Measurements from ENCODE around the gene ROBO1.
"Not testable (repeated sequence)": the region's sequence is repeated elsewhere in the genome, so short reads cannot be mapped to it uniquely, and the experiment has no call there.

The ROBO1 gene

GRCh38 chr3:79217096-79217495 lies 550.7 kb downstream of the ROBO1 start:
- no peak for DNase-seq

GRCh38 chr3:79215286-79215685 lies 552.5 kb downstream of the ROBO1 start:
- no peak for DNase-seq

- DNase-seq, result no peak
Observed at GRCh38 chr3:79211586-79212359, 556.0 kb downstream of the ROBO1 start.

DNA sequence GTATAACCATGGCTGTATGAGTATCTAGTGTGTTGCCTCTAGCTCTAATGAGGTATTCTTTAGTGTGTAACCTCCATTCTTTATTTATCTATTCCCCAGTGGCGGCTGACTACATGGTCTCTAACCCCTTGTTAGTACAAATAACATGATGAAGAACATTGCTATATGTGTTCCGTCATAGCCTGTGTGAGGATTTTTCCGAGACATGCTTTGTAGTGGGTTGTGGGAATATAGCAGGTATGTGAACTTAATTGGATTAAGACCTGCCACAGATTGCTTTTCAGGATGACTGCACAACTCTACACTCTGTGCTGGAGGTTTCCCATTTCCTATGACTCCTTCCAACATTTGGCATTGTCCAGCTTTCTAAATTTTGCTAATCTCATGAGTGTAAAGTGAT lies 563.4 kb downstream of the ROBO1 start:
- no peak for DNase-seq

GRCh38 chr3:79203144-79203519 lies 564.7 kb downstream of the ROBO1 start:
- no peak for DNase-seq

DNA sequence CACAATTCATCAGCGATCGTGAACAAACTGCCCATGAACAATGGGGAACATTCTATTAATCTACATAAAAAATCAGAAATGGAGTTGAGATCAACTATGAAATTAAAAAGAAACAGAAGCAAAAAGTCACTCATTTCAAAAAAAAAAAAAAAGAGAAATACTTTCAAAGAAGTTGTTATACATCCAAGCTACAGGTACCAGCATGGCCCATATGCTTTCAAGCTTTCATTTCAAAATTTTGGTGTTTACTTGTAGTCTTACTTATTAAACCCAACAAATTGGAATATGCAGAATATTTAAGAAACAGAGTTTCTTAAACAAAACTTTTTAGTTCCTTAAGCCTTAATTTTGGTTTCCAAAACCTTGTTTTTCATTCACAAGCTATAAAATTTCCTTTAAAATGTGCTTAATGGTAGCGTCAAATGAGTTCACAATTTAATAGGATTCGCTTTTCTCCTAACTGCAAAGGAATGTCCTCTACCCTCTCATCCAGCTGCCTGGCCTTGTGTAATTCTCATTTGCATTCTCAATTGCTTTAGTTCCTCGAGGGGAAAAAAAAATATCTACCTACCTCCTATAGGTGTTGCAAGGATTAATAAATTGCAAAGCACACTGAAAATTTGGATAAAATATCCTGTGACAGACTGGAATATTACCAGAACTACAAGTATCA lies 565.2 kb downstream of the ROBO1 start:
- no peak for DNase-seq

DNA sequence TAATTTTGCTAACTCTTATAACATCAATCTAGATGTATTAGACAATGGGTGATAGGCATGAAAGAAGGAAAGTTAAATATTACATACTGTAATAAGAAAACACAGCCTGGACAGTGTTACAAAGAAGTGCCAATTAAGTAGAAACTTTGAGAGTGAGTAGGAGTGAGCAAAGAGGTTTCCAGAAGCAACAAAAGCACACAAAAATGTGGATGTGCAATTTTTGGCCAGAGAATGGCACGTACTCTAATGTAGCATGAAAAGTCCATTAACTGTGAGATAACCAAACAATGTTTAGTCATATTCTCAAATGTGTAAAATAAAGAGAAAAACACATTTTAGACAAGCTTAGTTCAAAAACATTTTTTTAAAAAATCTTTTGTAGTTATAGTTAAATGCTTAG lies 567.3 kb downstream of the ROBO1 start:
- DNase-seq, result no peak

DNA sequence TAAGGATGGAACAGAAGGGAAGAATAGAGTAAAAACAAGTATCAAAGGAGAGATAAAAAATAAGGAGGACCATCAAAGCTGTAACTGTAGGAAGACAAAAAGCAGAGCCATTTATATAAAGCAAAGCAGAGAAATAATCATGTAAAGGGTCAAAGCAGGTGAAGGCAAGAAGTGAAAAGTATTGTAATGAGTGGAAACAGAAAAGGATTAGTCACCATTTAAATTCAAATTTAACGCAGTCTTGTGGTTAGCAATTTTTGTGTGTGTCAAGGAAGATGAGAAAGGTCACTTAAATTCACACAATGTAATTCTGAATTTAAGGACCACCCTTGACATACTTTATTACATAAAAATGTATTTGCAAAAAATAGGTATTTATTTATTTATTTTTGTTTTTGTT lies 567.8 kb downstream of the ROBO1 start:
- no peak for DNase-seq

DNA sequence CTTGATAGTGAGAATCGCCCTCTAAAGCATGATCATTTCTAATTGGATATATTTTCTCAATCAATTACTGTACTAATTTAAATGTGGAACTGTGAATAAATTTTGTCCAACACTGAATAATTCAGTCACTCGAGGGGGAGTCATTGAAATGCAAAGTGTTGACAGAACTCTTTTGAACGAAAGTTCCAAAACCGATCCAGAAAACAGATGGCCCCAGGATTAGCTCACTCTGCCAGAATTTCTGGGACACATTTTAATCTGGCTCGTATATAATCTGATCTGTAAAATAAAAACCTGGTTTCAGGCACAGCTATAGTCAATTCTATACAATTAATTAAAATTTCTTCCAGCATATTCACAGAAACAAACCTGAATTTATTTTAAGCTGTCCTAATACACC lies 580.4 kb downstream of the ROBO1 start:
- no peak for DNase-seq

DNA sequence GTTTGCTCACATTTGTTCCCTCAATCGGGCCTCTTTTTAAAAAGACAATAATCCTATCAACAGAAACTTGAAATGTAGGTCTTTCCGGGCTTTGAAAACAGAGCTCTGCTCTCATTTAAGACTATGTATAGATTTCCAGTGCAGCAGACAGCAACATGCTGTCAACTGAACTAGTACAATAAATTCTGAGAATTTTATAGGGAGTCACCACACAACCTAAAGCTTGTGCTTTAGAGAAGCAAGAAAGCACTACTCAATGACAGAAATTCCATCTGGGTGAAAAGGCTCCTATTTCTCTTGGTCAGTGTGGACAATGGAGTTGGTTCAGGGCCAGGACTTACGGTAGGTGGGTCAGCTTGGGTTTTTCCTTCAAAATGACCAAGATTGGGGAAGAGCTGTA lies 583.5 kb downstream of the ROBO1 start:
- no peak for DNase-seq

- no peak for DNase-seq
Observed at GRCh38 chr3:79183496-79183895, 584.3 kb downstream of the ROBO1 start.

DNA sequence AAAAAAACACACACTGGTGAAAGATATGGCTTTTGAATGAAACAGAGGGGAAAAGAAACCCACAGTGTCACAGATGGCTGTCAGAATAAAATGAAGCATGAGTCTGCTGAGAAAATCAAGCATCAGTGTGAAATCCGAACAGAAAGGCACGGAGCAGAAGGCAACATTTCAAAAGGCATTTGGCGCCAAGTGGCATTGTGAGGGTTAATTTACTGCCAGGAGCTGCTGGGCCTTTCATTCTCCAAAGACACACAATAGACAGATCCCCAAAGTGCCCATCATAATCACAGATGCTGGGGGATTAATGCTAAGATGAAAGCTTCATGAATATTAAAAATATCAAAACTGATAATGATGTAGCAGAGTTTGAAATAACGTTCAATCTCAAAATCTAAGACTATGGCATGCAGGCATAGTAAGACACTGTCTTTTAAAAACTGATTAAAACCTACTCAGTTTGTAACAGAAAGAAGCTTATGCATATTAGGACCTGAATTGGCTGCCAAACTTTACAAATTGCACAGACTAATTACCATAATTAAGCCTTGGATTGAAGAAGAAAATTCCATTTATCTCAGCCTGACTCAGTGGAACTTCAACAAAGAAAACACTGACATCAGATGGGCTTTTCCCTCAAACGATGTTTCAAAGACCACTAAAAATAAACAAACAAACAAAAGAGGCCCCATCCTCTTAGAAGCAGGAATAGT lies 589.2 kb downstream of the ROBO1 start:
- no peak for DNase-seq

- no peak for DNase-seq
Observed at GRCh38 chr3:79175870-79176269, 591.9 kb downstream of the ROBO1 start.

DNA sequence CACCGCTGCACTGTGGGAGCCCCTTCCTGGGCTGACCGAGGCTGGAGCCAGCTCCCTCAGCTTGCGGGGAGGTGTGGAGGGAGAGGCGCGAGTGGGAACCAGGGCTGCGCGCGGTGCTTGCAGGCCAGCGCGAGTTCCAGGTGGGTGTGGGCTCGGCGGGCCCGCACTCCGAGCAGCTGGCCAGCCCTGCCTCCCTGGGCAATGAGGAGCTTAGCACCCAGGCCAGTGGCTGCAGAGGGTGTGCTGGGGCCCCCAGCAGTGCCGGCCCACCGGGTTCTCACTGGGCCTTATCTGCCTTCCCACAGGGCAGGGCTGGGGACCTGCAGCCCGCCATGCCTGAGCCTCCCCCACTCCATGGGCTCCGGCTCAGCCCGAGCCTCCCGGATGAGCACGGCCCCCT lies 594.5 kb downstream of the ROBO1 start:
- DNase-seq, result not testable (repeated sequence)

DNA sequence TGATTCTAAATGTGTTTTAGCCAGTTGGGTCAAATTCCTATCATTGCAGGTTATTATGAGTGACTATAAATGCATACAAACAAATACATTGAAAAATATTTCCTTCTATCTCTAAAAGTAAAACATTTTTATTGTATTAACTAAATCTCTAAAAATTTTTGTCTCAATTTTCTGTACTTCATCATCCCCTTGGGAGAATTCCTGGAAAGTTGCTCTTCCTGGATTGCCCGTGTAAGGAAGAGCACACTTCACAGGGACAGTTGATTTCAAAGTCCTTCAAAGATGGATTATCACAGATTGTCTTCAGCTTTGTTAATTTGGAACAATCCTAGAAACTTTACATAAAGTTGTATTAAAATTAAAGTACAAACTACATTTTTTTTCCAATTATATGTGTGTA lies 595.6 kb downstream of the ROBO1 start:
- DNase-seq, result no peak

- no peak for DNase-seq
Observed at GRCh38 chr3:79170021-79170420, 597.8 kb downstream of the ROBO1 start.

- no peak for DNase-seq
Observed at GRCh38 chr3:79167651-79168416, 600.0 kb downstream of the ROBO1 start.

DNA sequence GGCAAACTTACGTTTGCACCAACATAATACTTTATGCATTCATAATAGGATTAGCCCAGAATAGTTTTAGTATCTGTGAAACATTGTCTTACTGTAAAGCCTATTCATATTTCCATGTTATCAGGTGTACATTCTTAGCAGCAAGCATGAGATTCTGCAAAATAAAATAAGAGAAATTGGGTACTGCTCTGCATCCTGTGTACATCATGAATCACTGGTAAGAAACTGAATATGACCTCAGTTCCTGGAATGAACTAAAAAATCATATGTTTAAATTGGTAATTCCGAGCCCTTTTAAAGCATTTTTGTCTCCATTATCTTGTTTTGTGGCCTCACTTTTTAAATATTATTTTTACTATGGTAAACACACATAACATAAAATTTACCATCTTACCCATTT lies 605.1 kb downstream of the ROBO1 start:
- no peak for DNase-seq

DNA sequence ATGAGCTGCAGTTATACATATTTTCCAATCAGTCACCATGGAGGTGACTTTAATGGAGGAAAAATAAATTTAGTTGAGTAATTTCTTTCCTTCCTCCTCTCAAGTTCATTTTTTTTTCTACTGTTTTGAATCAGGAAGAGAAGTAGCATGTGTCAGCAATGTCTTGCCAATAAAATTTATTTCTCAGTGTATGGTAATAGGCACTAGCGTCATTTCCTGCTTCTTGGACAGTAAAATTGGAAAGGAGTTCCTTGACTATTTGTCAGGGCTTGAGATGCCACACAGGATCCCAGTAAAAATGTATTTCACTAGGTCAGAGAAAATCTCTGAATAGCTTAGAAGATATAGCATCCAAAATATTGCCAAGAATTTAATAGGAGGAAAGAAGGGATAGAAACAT lies 605.9 kb downstream of the ROBO1 start:
- no peak for DNase-seq

DNA sequence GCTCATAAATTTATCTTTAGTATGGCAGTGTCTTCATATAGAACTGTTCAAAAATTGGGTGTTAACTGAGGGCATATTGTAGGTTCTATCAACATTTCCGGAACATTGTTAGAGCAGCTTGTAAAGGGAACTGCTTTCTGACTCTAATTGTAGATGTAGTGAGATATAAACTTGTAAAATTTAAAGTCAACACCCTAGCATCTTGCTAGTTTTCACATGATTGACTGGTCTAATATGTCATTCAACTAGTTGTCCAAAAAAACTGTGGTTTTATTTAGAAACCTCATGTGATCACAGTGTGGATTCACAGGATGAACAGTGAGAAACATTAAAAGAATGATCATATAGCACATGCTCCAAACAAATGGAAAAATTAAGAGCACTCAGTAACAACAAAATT lies 607.4 kb downstream of the ROBO1 start:
- no peak for DNase-seq

GRCh38 chr3:79159736-79160135 lies 608.1 kb downstream of the ROBO1 start:
- DNase-seq, result no peak

DNA sequence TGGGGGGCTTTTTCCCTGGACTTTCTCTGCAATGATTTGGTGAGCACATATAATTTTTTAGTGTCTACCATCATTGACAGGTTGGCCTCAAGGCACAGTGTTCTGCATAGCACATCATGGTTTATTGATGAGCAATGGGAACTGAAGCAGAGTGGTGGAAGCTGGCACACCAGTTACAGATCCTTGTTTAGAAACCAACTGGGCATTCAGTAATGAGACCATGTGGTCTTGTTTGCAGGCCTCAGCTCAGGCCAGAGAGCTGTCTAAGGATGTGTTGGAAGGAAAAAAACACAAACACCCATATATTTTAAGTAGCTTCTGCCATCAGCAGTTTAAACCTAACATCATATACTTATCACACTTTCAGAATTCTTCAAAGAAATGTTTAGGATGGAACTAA lies 610.6 kb downstream of the ROBO1 start:
- no peak for DNase-seq

DNA sequence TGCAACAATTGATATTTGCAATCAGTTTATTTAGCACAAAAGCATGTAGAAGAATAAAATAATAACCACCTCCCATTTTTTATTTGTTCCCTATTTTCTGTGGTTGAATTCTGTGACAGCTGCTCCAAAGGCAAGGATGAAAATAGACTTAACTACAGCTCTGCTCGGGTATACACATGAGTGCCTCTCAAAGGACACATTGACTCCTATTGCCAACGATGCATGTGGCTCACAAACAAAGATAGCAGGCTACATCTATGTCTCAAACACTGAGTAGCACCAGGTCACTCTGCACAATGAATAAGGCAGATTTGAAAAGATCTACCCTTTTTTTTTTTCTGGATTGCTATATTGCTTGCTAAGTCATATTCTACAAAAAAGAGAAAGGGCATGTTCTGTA lies 612.9 kb downstream of the ROBO1 start:
- DNase-seq, result no peak

Data from SW 1271 (cell line).